Muscle of leg (tissue), 11 donors: ENCODE data around the gene DRICH1. TPM values are rescaled to one million over a fixed set of nuclear protein-coding genes. Genes with fewer than 3 reads are reported as not detected.
"Not testable (repeated sequence)": the region's sequence is repeated elsewhere in the genome, so short reads cannot be mapped to it uniquely, and the experiment has no call there.

ENCODE experiments used
- DNase-seq: peaks from one replicate; pipeline ENCODE4 v3.0.0; 2013
- H3K27ac ChIP-seq: one replicate; pipeline ENCODE4 v1.5.1; 2013; ENCODE audit warnings: mild to moderate bottlenecking, low read length, control low read depth
- H3K27me3 ChIP-seq: one replicate; pipeline ENCODE4 v1.6.1; 2013; ENCODE audit warnings: low read length; ENCODE audit not compliant: control insufficient read depth, insufficient read depth
- H3K36me3 ChIP-seq: one replicate; pipeline ENCODE4 v1.6.1; 2013; ENCODE audit warnings: low read length; ENCODE audit not compliant: control insufficient read depth, insufficient read depth
- H3K4me1 ChIP-seq: one replicate; pipeline ENCODE4 v1.6.1; 2013; ENCODE audit warnings: low read length; ENCODE audit not compliant: control insufficient read depth, insufficient read depth
- H3K4me3 ChIP-seq: one replicate; pipeline ENCODE4 v1.5.1; 2013; ENCODE audit warnings: low read length, control low read depth
- H3K9me3 ChIP-seq: replicated peaks from 2 replicates; pipeline ENCODE4 v1.6.1; 2013; ENCODE audit warnings: low read depth, low read length; ENCODE audit not compliant: control insufficient read depth
- WGBS: methylation state at CpG from one replicate; pipeline ENCODE4 v1.1.5; 2013; ENCODE audit warnings: missing lambda C conversion rate; ENCODE audit not compliant: insufficient coverage; 5-methylcytosine and 5-hydroxymethylcytosine counted together
- polyA plus RNA-seq, 8 donors: library from polyadenylated mRNA; unstranded; fragments of 120-200 nt; gene quantifications; one replicate each; pipeline versions ENCODE4 v1.2.1 to v1.2.3, GENCODE V29; 2013; ENCODE audit warnings: inconsistent platforms in 1 of 8, low replicate concordance in 1 of 8; ENCODE audit not compliant: insufficient read length in 8 of 8, insufficient read depth in 1 of 8
- total RNA-seq: library from RNA; stranded (reverse); fragments of 120-200 nt; gene quantifications from one replicate; pipeline ENCODE4 v1.2.4, GENCODE V29; 2013

Gene DRICH1
- total and polyA plus RNA-seq, 9 donors: 0.43 to 1.1 (median 0.49) TPM

- Histone ChIP-seq H3K4me1 (peaks cover 8% of the 10 kb centered on the region), H3K27ac (no peak overlapping the region), H3K36me3 (no peaks in the 10 kb centered on the region), H3K4me3 (peak overlapping the region; percentile 47), H3K27me3 (peaks cover 30% of the 10 kb centered on the region), H3K9me3 (no peaks in the 10 kb centered on the region)
- DNase-seq: no peak
- WGBS: 50% methylated on average over 14 of the region's 37 CpGs
Observed at GRCh38 chr22:23566705-23567475, 65.2 kb downstream of the DRICH1 start.

- H3K9me3 ChIP-seq: no peaks in the 10 kb centered on the region
- H3K27me3 ChIP-seq: peaks cover 30% of the 10 kb centered on the region
- under 1% methylated on average over 60 of the region's 73 CpGs for WGBS
- no peaks in the 10 kb centered on the region for H3K36me3 ChIP-seq
- H3K4me1 ChIP-seq: peaks cover 8% of the 10 kb centered on the region
- DNase-seq: peak; percentile 41
- no peak overlapping the region for H3K27ac ChIP-seq
- H3K4me3 ChIP-seq: peak overlapping the region; percentile 47
Observed at GRCh38 chr22:23565915-23566704, 66.0 kb downstream of the DRICH1 start.

GRCh38 chr22:23565305-23565914, 66.7 kb downstream of the DRICH1 start:
- Histone ChIP-seq H3K27ac (no peak overlapping the region), H3K27me3 (peaks cover 30% of the 10 kb centered on the region), H3K9me3 (no peaks in the 10 kb centered on the region), H3K4me1 (peaks cover 8% of the 10 kb centered on the region), H3K4me3 (peak overlapping the region; percentile 47), H3K36me3 (no peaks in the 10 kb centered on the region)
- WGBS: 4% methylated on average over 11 of the region's 11 CpGs
- DNase-seq: no peak

DNA sequence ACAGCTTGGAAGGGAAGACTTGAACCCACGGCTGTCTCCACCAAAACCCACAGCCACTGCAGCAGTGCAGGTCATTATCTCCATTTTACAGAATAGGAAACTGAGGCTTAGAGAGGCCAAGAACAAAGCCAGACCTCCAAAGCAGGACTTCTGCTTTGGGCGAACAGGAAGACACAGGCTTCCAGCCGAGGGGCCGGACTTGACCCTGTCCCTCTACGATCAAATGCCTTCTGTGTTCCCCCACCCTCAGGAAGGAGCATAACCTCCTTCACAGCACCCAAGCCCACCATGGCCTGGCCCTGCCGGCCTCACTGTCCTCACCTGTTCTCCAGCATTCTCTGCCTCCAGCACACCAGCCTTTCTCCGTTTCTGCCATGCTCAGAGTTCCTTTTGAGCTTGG, 67.8 kb downstream of the DRICH1 start:
- Histone ChIP-seq H3K36me3 (no peaks in the 10 kb centered on the region), H3K4me3 (no peak overlapping the region), H3K9me3 (no peaks in the 10 kb centered on the region), H3K27me3 (peaks cover 30% of the 10 kb centered on the region), H3K4me1 (peaks cover 8% of the 10 kb centered on the region), H3K27ac (no peak overlapping the region)
- 79% methylated on average over 7 of the region's 7 CpGs for whole genome bisulfite sequencing
- DNase-seq: no peak

DNA sequence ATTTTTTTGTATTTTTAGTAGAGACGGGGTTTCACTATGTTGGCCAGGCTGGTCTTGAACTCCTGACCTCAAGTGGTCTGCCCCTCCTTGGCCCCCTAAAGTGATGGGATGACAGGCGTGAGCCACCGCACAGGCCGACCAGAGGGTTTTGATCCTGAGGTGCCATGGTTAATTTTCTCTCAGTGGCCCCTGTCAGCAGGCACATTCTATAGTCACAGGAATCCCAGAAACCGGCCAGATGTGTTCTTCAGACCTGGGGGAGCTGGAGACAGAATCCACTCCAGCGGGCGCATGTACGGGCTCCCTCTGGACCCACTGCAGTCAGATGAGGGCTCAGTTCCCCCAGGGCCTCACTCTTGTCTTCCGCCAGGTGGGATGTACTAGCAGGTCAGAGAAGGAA, 69.0 kb downstream of the DRICH1 start:
- 85% methylated on average over 7 of the region's 9 CpGs for WGBS
- no peak overlapping the region for H3K4me3 ChIP-seq
- H3K27ac ChIP-seq: no peak overlapping the region

GRCh38 chr22:23562186-23562585, 69.9 kb downstream of the DRICH1 start:
- WGBS: 67% methylated on average over 3 of the region's 4 CpGs
- DNase-seq: no peak
- Histone ChIP-seq H3K4me3 (no peak overlapping the region), H3K36me3 (no peaks in the 10 kb centered on the region), H3K27ac (no peak overlapping the region), H3K27me3 (peaks cover 24% of the 10 kb centered on the region), H3K4me1 (peaks cover 8% of the 10 kb centered on the region), H3K9me3 (no peaks in the 10 kb centered on the region)

More for the DNA sequence above, 69.0 kb downstream of the DRICH1 start:
- DNase-seq: no peak
- H3K27me3 ChIP-seq: peaks cover 30% of the 10 kb centered on the region
- H3K36me3 ChIP-seq: no peaks in the 10 kb centered on the region
- H3K9me3 ChIP-seq: no peaks in the 10 kb centered on the region
- H3K4me1 ChIP-seq: peaks cover 8% of the 10 kb centered on the region

DNA sequence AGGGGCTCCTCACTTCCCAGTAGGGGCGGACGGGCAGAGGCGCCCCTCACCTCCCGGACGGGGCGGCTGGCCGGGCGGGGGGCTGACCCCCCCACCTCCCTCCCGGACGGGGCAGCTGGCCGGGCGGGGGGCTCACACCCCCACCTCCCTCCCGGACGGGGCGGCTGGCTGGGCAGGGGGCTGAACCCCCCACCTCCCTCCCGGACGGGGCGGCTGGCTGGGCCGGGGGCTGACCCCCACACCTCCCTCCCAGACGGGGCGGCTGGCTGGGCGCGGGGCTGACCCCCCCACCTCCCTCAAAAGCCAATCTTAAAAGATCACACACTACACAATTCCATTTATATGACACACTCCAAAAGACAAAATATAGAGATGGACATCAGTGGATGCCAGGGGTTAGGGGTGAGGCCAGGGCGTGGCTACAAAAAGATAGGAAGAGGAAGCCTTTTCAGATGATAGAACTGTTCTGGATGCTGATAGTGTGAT, 71.1 kb downstream of the DRICH1 start:
- not testable (repeated sequence) for H3K4me3 ChIP-seq, H3K4me1 ChIP-seq, H3K36me3 ChIP-seq, H3K9me3 ChIP-seq, DNase-seq, H3K27ac ChIP-seq
- 70% methylated on average over 2 of the region's 24 CpGs for WGBS
- H3K27me3 ChIP-seq: peaks cover 18% of the 10 kb centered on the region

DNA sequence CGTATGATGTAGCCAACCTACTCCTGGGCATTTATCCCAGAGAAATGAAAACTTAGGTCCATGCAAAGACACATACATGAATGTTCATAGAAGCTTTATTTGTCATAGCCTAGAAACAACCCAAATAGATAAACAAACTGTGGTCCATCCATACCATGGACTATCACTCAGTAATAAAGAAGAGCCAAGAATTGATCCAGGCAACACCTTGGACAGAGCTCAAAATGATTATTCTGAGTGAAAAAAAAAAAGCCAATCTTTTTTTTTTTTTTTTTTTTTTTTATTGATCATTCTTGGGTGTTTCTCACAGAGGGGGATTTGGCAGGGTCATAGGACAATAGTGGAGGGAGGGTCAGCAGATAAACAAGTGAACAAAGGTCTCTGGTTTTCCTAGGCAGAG, 71.9 kb downstream of the DRICH1 start:
- H3K27ac ChIP-seq, H3K36me3 ChIP-seq, H3K9me3 ChIP-seq, H3K4me1 ChIP-seq, H3K4me3 ChIP-seq, DNase-seq: not testable (repeated sequence)
- WGBS: no CpG with 5 or more reads among the region's 1 CpG
- peaks cover 11% of the 10 kb centered on the region for H3K27me3 ChIP-seq
